Measurements from ENCODE around the gene HIBCH. TPM values are rescaled to one million over a fixed set of nuclear protein-coding genes. Genes with fewer than 3 reads are reported as not detected.

Gene HIBCH
- total and polyA plus RNA-seq, 2 of the 13 experiments (the other 11 are each of a cell fraction or from before 2014, with no cell fraction given), result 18.8 to 49.5 TPM

GRCh38 chr2:190334479-190335224, 15.0 kb upstream of the HIBCH start (continued):
- TF ChIP-seq ZBTB43 (CRISPR knock-in tag; conservative IDR thresholded peaks at IDR 0.05) (no peak; the same call in 1 of the 2 replicates), PHF20 (CRISPR knock-in tag; IDR thresholded peaks at IDR 0.05) (no peak), MED8 (CRISPR knock-in tag; IDR thresholded peaks at IDR 0.05; ENCODE audit: insufficient replicate concordance) (no peak), PRPF4 (IDR thresholded peaks at IDR 0.05; ENCODE audit: low read depth, low read length, poor library complexity, severe bottlenecking) (no peak), AKNA (CRISPR knock-in tag; IDR thresholded peaks at IDR 0.05; ENCODE audit: borderline replicate concordance) (no peak), THYN1 (CRISPR knock-in tag; IDR thresholded peaks at IDR 0.05; ENCODE audit: borderline replicate concordance, low read depth) (no peak), MZF1 (CRISPR knock-in tag; IDR thresholded peaks at IDR 0.05; ENCODE audit: borderline replicate concordance) (no peak), TCF7 (IDR thresholded peaks at IDR 0.05; ENCODE audit: low read depth) (0 out of 2 replicates have a peak, but pooled peaks have one; percentile 46), ZNF784 (CRISPR knock-in tag; IDR thresholded peaks at IDR 0.05; ENCODE audit: borderline replicate concordance) (no peak), ETS1 (CRISPR knock-in tag; IDR thresholded peaks at IDR 0.05) (no peak), ZBED4 (CRISPR knock-in tag; IDR thresholded peaks at IDR 0.05; ENCODE audit: borderline replicate concordance) (peak; percentile 51; the same call in 1 of the 2 replicates), ZSCAN25 (CRISPR knock-in tag; IDR thresholded peaks at IDR 0.05) (no peak), FOXJ3 (CRISPR knock-in tag; IDR thresholded peaks at IDR 0.05; ENCODE audit: borderline replicate concordance) (peak; percentile 79; the same call in 1 of the 2 replicates), ZNF382 (CRISPR knock-in tag; IDR thresholded peaks at IDR 0.05; ENCODE audit: borderline replicate concordance) (no peak), ZNF557 (CRISPR knock-in tag; IDR thresholded peaks at IDR 0.05) (no peak), HDAC6 (IDR thresholded peaks at IDR 0.05; ENCODE audit: low read depth, low read length) (no peak)
